Osteoblast (primary cell): Measurements from ENCODE around the gene ZDHHC3. TPM values are rescaled to one million over a fixed set of nuclear protein-coding genes. Genes with fewer than 3 reads are reported as not detected.

Source experiments
- DNase-seq: peaks from one replicate; pipeline ENCODE4 v3.0.0; 2011; ENCODE audit warnings: low spot score, mixed read lengths; ENCODE audit not compliant: insufficient read length; ENCODE audit errors: missing footprints
- H2AFZ ChIP-seq: 2 replicates; pipeline ENCODE4 v1.6.0; 2011; ENCODE audit warnings: mild to moderate bottlenecking, low read length
- H3K27ac ChIP-seq: 2 replicates; pipeline ENCODE4 v1.5.1; 2011; ENCODE audit warnings: mild to moderate bottlenecking, low read depth, low read length, moderate library complexity
- H3K27me3 ChIP-seq: 2 replicates; pipeline ENCODE4 v1.6.0; 2012; ENCODE audit warnings: mild to moderate bottlenecking, control low read depth, inconsistent platforms, low read length, moderate library complexity; ENCODE audit not compliant: insufficient read depth
- H3K36me3 ChIP-seq: 2 replicates; pipeline ENCODE4 v1.5.1; 2011; ENCODE audit warnings: mild to moderate bottlenecking, low read length, control low read depth, moderate library complexity; ENCODE audit not compliant: insufficient read depth
- H3K4me1 ChIP-seq: 2 replicates; pipeline ENCODE4 v1.5.1; 2011; ENCODE audit warnings: mild to moderate bottlenecking, low read length, control low read depth, moderate library complexity; ENCODE audit not compliant: insufficient read depth
- H3K4me2 ChIP-seq: 2 replicates; pipeline ENCODE4 v1.6.0; 2011; ENCODE audit warnings: mild to moderate bottlenecking, low read length; ENCODE audit not compliant: insufficient read depth
- H3K4me3 ChIP-seq: fragments of 200-600 bp; sonication (generic); 3 replicates; pipeline ENCODE4 v1.5.1; 2012; ENCODE audit warnings: mild to moderate bottlenecking, low read length, inconsistent platforms; ENCODE audit not compliant: insufficient read depth
- H3K79me2 ChIP-seq: 2 replicates; pipeline ENCODE4 v1.6.0; 2012; ENCODE audit warnings: mild to moderate bottlenecking, low read length, control low read depth, inconsistent platforms; ENCODE audit not compliant: insufficient read depth
- H3K9me3 ChIP-seq: 2 replicates; pipeline ENCODE4 v1.5.1; 2011; ENCODE audit warnings: low read depth, low read length, control low read depth
- H4K20me1 ChIP-seq: 2 replicates; pipeline ENCODE4 v1.6.0; 2012; ENCODE audit warnings: mild to moderate bottlenecking, low read length, control low read depth; ENCODE audit not compliant: insufficient read depth
- total RNA-seq: library from RNA; depleted of rRNA; stranded (reverse); fragments of >200 nt; gene quantifications from 2 replicates; pipeline ENCODE4 v1.2.3, GENCODE V29; 2012
- TF ChIP-seq, protein P1 (sequence below): IDR thresholded peaks from 2 replicates; pipeline ENCODE4 v1.5.1; 2011; ENCODE audit warnings: mild to moderate bottlenecking, low read depth, low read length, moderate library complexity; ENCODE audit errors: extremely low read depth

The ZDHHC3 gene
- total RNA-seq, 1 donor, result 61.2 TPM

DNA sequence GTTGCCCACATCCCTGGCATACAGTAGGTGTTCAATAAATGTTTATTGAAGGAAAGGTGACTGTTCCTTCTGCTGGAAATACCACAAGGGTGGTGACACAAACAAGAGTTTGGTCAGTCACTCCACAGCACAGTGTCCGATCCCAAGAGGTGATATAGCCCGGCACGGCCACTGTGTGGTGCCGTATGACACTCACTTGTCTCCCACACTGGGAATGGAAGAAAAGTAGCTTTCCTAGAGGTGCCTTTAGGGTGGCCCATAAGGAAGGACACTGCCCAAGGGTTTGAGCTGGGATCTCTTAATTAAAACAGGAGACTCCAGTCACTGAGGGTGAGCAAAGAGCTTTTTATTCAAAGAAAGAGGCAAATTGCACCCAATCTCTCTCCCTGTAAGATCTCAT, 61.0 kb downstream of the ZDHHC3 start:
- Histone ChIP-seq H3K9me3 (peaks cover 2% of the 10 kb centered on the region), H3K79me2 (no peaks in the 10 kb centered on the region), H4K20me1 (peaks cover 10% of the 10 kb centered on the region), H3K27me3 (peaks cover 5% of the 10 kb centered on the region), H2AFZ (no peak overlapping the region), H3K4me1 (no peaks in the 10 kb centered on the region), H3K4me2 (no peak overlapping the region), H3K4me3 (no peak overlapping the region), H3K36me3 (no peaks in the 10 kb centered on the region), H3K27ac (no peak overlapping the region)
- peak; percentile 91 for DNase-seq
- TF ChIP-seq, protein P1, sequence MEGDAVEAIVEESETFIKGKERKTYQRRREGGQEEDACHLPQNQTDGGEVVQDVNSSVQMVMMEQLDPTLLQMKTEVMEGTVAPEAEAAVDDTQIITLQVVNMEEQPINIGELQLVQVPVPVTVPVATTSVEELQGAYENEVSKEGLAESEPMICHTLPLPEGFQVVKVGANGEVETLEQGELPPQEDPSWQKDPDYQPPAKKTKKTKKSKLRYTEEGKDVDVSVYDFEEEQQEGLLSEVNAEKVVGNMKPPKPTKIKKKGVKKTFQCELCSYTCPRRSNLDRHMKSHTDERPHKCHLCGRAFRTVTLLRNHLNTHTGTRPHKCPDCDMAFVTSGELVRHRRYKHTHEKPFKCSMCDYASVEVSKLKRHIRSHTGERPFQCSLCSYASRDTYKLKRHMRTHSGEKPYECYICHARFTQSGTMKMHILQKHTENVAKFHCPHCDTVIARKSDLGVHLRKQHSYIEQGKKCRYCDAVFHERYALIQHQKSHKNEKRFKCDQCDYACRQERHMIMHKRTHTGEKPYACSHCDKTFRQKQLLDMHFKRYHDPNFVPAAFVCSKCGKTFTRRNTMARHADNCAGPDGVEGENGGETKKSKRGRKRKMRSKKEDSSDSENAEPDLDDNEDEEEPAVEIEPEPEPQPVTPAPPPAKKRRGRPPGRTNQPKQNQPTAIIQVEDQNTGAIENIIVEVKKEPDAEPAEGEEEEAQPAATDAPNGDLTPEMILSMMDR, result peak; percentile 39

DNA sequence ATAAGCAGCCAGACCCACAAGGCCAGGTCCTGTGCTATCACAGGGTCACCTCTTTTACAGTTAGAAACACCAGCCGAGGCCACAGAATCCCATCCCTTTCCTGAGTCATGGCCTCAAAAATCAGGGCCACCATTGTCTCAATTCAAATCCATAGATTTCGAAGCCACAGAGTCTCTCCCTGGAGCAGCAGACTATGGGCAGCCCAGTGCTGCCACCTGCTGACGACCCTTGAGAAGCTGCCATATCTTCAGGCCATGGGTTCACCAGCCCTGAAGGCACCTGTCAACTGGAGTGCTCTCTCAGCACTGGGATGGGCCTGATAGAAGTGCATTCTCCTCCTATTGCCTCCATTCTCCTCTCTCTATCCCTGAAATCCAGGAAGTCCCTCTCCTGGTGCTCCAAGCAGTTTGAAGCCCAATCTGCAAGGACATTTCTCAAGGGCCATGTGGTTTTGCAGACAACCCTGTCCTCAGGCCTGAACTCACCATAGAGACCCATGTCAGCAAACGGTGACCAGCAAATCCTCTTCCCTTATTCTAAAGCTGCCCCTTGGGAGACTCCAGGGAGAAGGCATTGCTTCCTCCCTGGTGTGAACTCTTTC, 62.0 kb downstream of the ZDHHC3 start:
- peaks cover 7% of the 10 kb centered on the region for H3K27me3 ChIP-seq
- H3K4me2 ChIP-seq, result no peak overlapping the region
- no peaks in the 10 kb centered on the region for H3K4me1 ChIP-seq
- H3K79me2 ChIP-seq, result no peaks in the 10 kb centered on the region
- no peak overlapping the region for H3K27ac ChIP-seq
- TF ChIP-seq, protein P1, result peak; percentile 86
- H4K20me1 ChIP-seq, result peaks cover 10% of the 10 kb centered on the region
- no peak overlapping the region for H3K4me3 ChIP-seq
- no peak overlapping the region for H2AFZ ChIP-seq
- no peak for DNase-seq
- H3K9me3 ChIP-seq, result peaks cover 2% of the 10 kb centered on the region
- no peaks in the 10 kb centered on the region for H3K36me3 ChIP-seq

DNA sequence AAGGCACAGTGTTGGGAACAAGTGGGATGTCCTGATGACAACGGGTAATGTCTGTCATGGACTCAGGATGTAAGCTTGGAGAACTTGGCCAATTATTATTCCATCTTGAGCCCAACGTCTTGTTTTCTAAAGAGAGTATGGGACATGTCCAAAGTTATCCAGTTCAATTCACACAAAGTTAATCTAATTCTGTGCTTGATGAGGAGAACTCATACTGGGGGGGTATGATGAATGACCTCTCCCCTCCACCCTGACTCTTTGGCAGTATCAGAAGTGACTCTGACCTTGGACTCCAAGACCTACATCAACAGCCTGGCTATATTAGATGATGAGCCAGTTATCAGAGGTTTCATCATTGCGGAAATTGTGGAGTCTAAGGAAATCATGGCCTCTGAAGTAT, 65.3 kb downstream of the ZDHHC3 start:
- Histone ChIP-seq H3K9me3 (peaks cover 2% of the 10 kb centered on the region), H3K4me1 (no peaks in the 10 kb centered on the region), H3K4me3 (no peak overlapping the region), H3K36me3 (no peaks in the 10 kb centered on the region), H3K79me2 (no peaks in the 10 kb centered on the region), H3K27ac (no peak overlapping the region), H2AFZ (no peak overlapping the region), H3K4me2 (no peak overlapping the region), H4K20me1 (peaks cover 10% of the 10 kb centered on the region), H3K27me3 (peaks cover 16% of the 10 kb centered on the region)
- TF ChIP-seq, protein P1, result no peak
- no peak for DNase-seq

DNA sequence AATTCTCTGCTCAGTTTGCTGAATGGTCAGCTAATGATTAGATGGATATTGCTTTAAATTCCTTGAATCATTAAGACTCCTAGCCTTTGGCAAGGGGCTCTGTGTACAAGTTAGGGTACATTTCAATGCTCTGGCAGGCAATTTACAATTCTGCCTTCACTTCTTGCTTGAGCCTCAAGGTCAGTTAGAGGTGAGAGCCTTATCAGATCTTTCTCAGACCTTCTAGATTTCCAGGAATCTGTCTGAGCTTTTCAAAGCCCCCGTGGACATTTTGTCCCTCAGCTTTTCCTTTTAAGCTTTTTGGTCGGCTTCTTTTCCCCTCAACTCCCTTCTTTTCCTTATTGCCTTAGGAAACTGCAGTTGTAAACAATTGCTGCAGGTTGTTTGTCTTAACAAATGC, 66.9 kb downstream of the ZDHHC3 start:
- Histone ChIP-seq H4K20me1 (peaks cover 1% of the 10 kb centered on the region), H3K9me3 (peaks cover 2% of the 10 kb centered on the region), H3K27ac (no peak overlapping the region), H3K4me2 (no peak overlapping the region), H3K79me2 (no peaks in the 10 kb centered on the region), H2AFZ (no peak overlapping the region), H3K27me3 (peaks cover 16% of the 10 kb centered on the region), H3K4me1 (no peaks in the 10 kb centered on the region), H3K36me3 (no peaks in the 10 kb centered on the region), H3K4me3 (no peak overlapping the region)
- TF ChIP-seq, protein P1, result no peak
- DNase-seq, result no peak
